ENCODE data around the gene IL1F10.
A peak's percentile ranks its signal among the peaks of the same experiment; 100 is the strongest.

The IL1F10 gene

GRCh38 chr2:113056521-113056920, 11.2 kb upstream of the IL1F10 start:
- DNase-seq (ENCODE audit: low spot score) (no peak), ATAC-seq (ENCODE audit: low read depth) (no peak)
- no peak for TF ChIP-seq CTCF (IDR thresholded peaks at IDR 0.05; ENCODE audit: poor library complexity, severe bottlenecking)
- Histone ChIP-seq H3K27ac (ENCODE audit: poor library complexity, severe bottlenecking) (no peak overlapping the region), H3K4me1 (ENCODE audit: insufficient read depth, poor library complexity, severe bottlenecking) (peaks cover 9% of the 10 kb centered on the region), H3K27me3 (ENCODE audit: insufficient read depth, poor library complexity, severe bottlenecking) (no peaks in the 10 kb centered on the region), H3K36me3 (ENCODE audit: low read depth) (no peaks in the 10 kb centered on the region), H3K9me3 (ENCODE audit: severe bottlenecking) (no peaks in the 10 kb centered on the region), H3K4me3 (ENCODE audit: severe bottlenecking) (no peak overlapping the region)

DNA sequence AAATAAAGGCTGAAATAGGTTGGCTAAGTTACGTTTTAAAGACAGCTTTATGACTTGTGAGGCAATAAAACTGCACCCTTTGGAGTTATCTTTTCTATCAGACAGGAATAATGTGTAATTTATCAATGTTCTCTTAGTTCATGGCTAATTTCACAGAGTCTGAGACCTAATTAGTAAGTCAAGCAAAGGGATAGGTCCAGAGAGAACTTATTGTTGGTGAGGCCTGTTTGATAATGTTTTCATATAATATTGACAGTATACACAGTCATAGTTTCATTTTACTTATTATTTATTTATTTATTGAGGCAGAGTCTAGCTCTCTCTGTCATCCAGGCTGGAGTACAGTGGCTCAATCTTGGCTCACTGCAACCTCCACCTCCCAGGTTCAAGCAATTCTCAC, 10.7 kb upstream of the IL1F10 start:
- no peak for TF ChIP-seq CTCF (IDR thresholded peaks at IDR 0.05; ENCODE audit: poor library complexity, severe bottlenecking)
- H3K27ac ChIP-seq (ENCODE audit: poor library complexity, severe bottlenecking): no peak overlapping the region

DNA sequence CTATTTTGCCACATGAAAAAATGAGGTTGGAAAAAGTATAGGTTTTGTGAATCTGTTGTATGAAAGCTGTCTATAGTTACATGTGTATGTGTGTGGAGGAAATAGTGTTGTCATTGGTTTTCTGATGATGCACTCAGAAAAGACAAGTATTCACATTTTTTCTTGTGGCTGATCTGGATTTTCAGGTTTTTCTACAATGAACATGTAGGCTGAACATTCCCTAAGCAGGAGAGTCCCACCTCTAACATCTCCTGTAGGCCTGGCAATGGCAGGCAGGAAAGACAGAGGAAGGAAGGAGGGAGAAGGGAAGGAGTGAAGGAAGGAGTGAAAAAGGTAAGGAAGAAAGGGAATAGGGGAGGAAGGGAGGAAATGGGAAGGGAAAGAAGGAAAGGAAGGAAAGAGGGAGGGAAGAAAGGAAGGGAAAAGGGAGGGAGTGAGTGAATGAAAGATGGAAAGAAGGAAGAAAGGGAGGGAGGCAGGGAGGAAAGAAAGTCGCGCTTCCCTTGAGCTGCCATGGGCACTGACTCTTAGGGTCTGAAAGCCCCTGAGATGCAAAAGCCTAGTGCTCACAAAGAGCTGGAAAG, 9.3 kb upstream of the IL1F10 start:
- no peak overlapping the region for H3K27ac ChIP-seq (ENCODE audit: poor library complexity, severe bottlenecking)
- H3K36me3 ChIP-seq (ENCODE audit: low read depth): no peaks in the 10 kb centered on the region
- H3K4me1 ChIP-seq (ENCODE audit: insufficient read depth, poor library complexity, severe bottlenecking): peaks cover 9% of the 10 kb centered on the region
- ATAC-seq (ENCODE audit: low read depth): peak; percentile 36; the same call in 2 of the 3 replicates
- H3K27me3 ChIP-seq (ENCODE audit: insufficient read depth, poor library complexity, severe bottlenecking): no peaks in the 10 kb centered on the region
- H3K4me3 ChIP-seq (ENCODE audit: severe bottlenecking): no peak overlapping the region
- DNase-seq (ENCODE audit: low spot score): no peak
- TF ChIP-seq CTCF (IDR thresholded peaks at IDR 0.05; ENCODE audit: poor library complexity, severe bottlenecking): no peak
- no peaks in the 10 kb centered on the region for H3K9me3 ChIP-seq (ENCODE audit: severe bottlenecking)

More for the DNA sequence above, 10.7 kb upstream of the IL1F10 start:
- H3K36me3 ChIP-seq (ENCODE audit: low read depth): no peaks in the 10 kb centered on the region
- no peak overlapping the region for H3K4me3 ChIP-seq (ENCODE audit: severe bottlenecking)
- H3K27me3 ChIP-seq (ENCODE audit: insufficient read depth, poor library complexity, severe bottlenecking): no peaks in the 10 kb centered on the region
- peaks cover 9% of the 10 kb centered on the region for H3K4me1 ChIP-seq (ENCODE audit: insufficient read depth, poor library complexity, severe bottlenecking)
- no peak for DNase-seq (ENCODE audit: low spot score)
- no peaks in the 10 kb centered on the region for H3K9me3 ChIP-seq (ENCODE audit: severe bottlenecking)
- no peak for ATAC-seq (ENCODE audit: low read depth)

DNA sequence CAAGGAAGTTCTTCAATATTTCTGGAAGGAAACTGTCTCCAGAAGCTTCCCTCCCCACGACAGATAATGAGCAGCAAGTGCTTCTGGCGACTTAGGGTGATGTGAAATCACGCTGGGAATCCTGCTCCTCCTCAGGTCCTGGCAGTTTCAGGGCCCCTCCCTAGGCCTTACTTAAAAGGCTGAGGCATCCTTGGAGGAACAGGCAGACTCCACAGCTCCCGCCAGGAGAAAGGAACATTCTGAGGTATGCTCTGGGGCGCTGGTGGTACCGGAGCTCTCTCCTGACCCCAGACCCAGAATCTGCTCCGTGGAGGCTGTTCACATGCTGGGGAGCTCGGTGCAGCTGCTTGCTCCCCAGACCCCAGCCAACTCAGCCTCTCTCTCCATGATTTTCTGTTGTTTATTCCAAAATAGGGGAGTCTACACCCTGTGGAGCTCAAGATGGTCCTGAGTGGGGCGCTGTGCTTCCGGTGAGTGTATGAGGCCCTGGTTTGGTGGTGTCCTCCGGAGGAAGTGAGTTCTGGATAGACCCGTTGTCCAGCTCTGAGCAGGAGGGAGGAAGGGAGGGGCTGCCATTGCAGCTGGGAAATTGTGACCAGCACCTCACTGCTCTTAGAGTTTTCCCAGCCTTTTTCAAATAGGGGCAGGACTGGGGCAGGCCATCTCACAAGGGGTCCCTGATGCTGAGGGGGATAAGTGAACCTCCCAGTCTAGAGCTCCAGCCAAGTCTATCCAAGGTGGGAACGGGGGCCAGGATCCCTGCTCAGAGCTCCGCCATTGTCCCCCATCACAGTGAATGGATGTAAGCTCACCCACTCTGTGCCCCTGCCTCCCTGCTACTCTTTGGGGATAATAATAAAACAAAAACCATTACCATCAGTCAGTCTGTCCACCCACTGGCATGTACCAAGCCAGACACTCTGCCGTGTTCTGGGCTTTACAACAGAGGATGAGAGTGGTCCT, 8.5 kb upstream of the IL1F10 start, which contains the start of gene IL36RN:
IL36RN (plus strand) TSS at position 201 of the 963 bp plus-strand sequence; CDS start at position 442, 241 bp downstream.
- Histone ChIP-seq H3K4me1 (ENCODE audit: insufficient read depth, poor library complexity, severe bottlenecking) (peaks cover 9% of the 10 kb centered on the region), H3K36me3 (ENCODE audit: low read depth) (no peaks in the 10 kb centered on the region), H3K9me3 (ENCODE audit: severe bottlenecking) (no peaks in the 10 kb centered on the region), H3K4me3 (ENCODE audit: severe bottlenecking) (no peak within 1 kb of the TSS), H3K27me3 (ENCODE audit: insufficient read depth, poor library complexity, severe bottlenecking) (no peaks in the 10 kb centered on the region), H3K27ac (ENCODE audit: poor library complexity, severe bottlenecking) (no peak within 1 kb of the TSS)
- DNase-seq (ENCODE audit: low spot score) (no peak), ATAC-seq (ENCODE audit: low read depth) (no peak)
- TF ChIP-seq CTCF (IDR thresholded peaks at IDR 0.05; ENCODE audit: poor library complexity, severe bottlenecking): no peak
